Kidney (tissue), 14 donors: ENCODE results near the gene FOXE1. TPM values are rescaled to one million over a fixed set of nuclear protein-coding genes. Genes with fewer than 3 reads are reported as not detected.

Source experiments
- DNase-seq, 5 donors: peaks; one replicate each; pipeline ENCODE4 v3.0.0-alpha.2; 2013 to 2020
- FAIRE-seq: peaks from 2 replicates; lab custom pipeline; 2012; peaks lifted over from hg19 to GRCh38; lab: Jason Lieb, UNC
- H3K27ac ChIP-seq, 2 donors: one replicate each; pipeline ENCODE4 v1.7.0; 2013; ENCODE audit warnings: low read depth in 2 of 2, low read length in 2 of 2, inconsistent platforms in 1 of 2
- H3K27me3 ChIP-seq: one replicate; pipeline ENCODE4 v1.7.1; 2013; ENCODE audit warnings: low read length, inconsistent platforms; ENCODE audit not compliant: control insufficient read depth, insufficient read depth
- H3K36me3 ChIP-seq, 3 donors: one replicate each; pipeline versions ENCODE4 v1.7.0 to v1.7.1; 2013; ENCODE audit warnings: low read length in 3 of 3, control low read depth in 1 of 3, inconsistent platforms in 1 of 3; ENCODE audit not compliant: insufficient read depth in 3 of 3, control insufficient read depth in 2 of 3
- H3K4me1 ChIP-seq, 3 donors: one replicate each; pipeline versions ENCODE4 v1.7.0 to v1.7.1; 2013; ENCODE audit warnings: low read length in 3 of 3, inconsistent platforms in 1 of 3, low read depth in 1 of 3; ENCODE audit not compliant: control insufficient read depth in 2 of 3, insufficient read depth in 2 of 3
- H3K4me3 ChIP-seq, 3 donors: one replicate each; pipeline versions ENCODE4 v1.7.0 to v1.8.1; 2013; ENCODE audit warnings: low read length in 3 of 3, control low read depth in 1 of 3, inconsistent platforms in 1 of 3
- H3K9ac ChIP-seq, 3 donors: one replicate each; pipeline versions ENCODE4 v1.7.0 to v1.7.1; 2013; ENCODE audit warnings: low read length in 3 of 3, control low read depth in 1 of 3, inconsistent platforms in 1 of 3
- H3K9me3 ChIP-seq, 3 donors: one replicate each; pipeline versions ENCODE4 v1.7.0 to v1.7.1; 2013; ENCODE audit warnings: low read length in 3 of 3, control low read depth in 1 of 3, inconsistent platforms in 1 of 3; ENCODE audit not compliant: control insufficient read depth in 2 of 3, insufficient read depth in 1 of 3
- intact Hi-C: fragments of 100-400 bp; cut with DNase I; formaldehyde crosslinking; loops from one replicate; pipeline ENCODE4 v1.11.1; 2022
- polyA plus RNA-seq: library from polyadenylated mRNA; stranded (reverse); fragments of 350-450 nt; fragmentation: Illumina TruSeq; extraction: RNeasy Lipid Tissue Mini Kit (QIAGEN cat#74804); gene quantifications from one replicate; pipeline ENCODE4 v1.2.3, GENCODE V29; 2014; ENCODE audit warnings: low read depth, low replicate concordance; ENCODE audit not compliant: insufficient read depth
- total RNA-seq: library from RNA; stranded (reverse); fragmentation: NEBNext Ultra II Directional; extraction: Animal tissue kit (Norgen Biotek cat#: 25700); gene quantifications from one replicate; pipeline ENCODE4 v1.2.1, GENCODE V29; 2021
- TF ChIP-seq, protein P1 (sequence below): IDR thresholded peaks from 3 replicates; pipeline ENCODE4 v1.5.1; 2012; ENCODE audit warnings: mild to moderate bottlenecking, moderate library complexity, borderline replicate concordance; ENCODE audit not compliant: insufficient read depth; ENCODE audit errors: extremely low read depth
- donor health status: control.
- donor health status: control.
- donor health status: control.
- donor health status: control.
- donor health status: control.
- donor health status: DM: yes; HTN: yes; CAD: no.
- donor health status: Normal renal cell carcinoma (clear cell type).

The FOXE1 gene
- total and polyA plus RNA-seq, 2 donors from 2014 or later: 2.2 TPM; not detected in 1

DNA sequence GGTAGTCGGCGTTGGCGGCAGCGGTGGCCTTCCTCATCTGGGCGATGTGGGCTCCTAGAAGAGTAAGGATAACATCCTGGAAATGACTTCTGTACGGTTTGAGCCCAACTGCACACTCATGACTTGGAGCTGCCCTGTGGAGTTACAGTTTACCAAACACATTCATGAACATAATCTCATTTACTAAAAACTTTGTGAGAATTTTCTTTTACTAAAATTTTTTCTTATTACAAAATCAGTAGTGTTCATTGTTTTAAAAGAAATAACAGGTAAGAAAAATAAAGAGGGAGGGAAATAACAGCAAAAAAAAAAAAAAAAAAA, 5.3 kb downstream of the FOXE1 start:
- Histone ChIP-seq H3K4me1 (no peaks in the 10 kb centered on the region), H3K4me3 (no peak overlapping the region), H3K9ac (no peak overlapping the region), H3K9me3 (no peaks in the 10 kb centered on the region), H3K36me3 (no peaks in the 10 kb centered on the region), H3K27ac (no peak overlapping the region), H3K27me3 (peaks cover 58% of the 10 kb centered on the region)
- intact Hi-C loops: no loop called here
- TF ChIP-seq, protein P1, sequence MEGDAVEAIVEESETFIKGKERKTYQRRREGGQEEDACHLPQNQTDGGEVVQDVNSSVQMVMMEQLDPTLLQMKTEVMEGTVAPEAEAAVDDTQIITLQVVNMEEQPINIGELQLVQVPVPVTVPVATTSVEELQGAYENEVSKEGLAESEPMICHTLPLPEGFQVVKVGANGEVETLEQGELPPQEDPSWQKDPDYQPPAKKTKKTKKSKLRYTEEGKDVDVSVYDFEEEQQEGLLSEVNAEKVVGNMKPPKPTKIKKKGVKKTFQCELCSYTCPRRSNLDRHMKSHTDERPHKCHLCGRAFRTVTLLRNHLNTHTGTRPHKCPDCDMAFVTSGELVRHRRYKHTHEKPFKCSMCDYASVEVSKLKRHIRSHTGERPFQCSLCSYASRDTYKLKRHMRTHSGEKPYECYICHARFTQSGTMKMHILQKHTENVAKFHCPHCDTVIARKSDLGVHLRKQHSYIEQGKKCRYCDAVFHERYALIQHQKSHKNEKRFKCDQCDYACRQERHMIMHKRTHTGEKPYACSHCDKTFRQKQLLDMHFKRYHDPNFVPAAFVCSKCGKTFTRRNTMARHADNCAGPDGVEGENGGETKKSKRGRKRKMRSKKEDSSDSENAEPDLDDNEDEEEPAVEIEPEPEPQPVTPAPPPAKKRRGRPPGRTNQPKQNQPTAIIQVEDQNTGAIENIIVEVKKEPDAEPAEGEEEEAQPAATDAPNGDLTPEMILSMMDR: no peak
- DNase-seq (no peak), FAIRE-seq (no peak)

DNA sequence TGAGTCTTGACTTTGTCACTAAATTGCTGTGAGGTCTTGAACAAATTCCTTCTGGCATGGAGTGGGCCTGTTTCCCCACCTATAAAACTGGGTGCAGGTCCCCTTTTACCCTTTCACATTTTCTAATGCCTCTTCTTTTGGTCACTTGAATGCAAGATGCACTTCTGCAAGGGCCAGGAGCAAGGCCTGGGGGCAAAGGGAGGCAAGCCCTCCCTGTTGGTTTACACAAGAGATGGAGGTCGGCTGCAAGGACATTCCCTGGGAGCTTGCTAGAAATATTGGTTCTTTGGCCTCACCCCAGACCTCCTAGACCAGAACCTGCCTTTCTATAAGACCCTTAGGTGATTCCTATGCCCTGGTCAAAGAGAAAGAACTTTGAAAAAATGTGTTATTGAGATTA, 5.8 kb downstream of the FOXE1 start:
- Histone ChIP-seq H3K9ac (no peak overlapping the region), H3K36me3 (no peaks in the 10 kb centered on the region), H3K4me1 (no peaks in the 10 kb centered on the region), H3K4me3 (no peak overlapping the region), H3K27ac (no peak overlapping the region), H3K9me3 (no peaks in the 10 kb centered on the region), H3K27me3 (peaks cover 58% of the 10 kb centered on the region)
- FAIRE-seq (no peak), DNase-seq (no peak)
- TF ChIP-seq, protein P1: no peak
- intact Hi-C loops: no loop called here

DNA sequence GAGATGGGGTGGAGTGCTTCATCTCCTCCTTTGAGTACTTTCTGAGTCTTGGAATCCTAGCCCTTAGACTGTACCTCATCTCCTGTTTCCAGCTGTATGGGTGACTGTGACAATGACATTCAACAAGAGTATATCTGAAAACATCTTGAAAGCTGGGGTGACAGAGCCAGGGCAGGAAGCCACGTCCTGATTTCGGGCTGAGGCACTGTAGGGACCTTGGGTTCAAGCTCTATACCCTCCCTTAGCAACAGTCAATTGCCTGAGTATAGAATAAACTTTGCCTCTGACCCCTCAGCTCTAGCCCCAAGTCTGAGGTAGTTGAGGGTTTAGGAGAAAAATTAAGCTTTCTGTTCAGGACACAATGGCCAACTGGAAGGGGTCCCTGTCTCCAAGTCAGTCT, 6.3 kb downstream of the FOXE1 start:
- intact Hi-C loops: no loop called here

More for the DNA sequence above, 6.3 kb downstream of the FOXE1 start:
- Histone ChIP-seq H3K9ac (no peak overlapping the region), H3K27ac (no peak overlapping the region), H3K4me1 (no peaks in the 10 kb centered on the region), H3K36me3 (no peaks in the 10 kb centered on the region), H3K4me3 (no peak overlapping the region), H3K9me3 (no peaks in the 10 kb centered on the region), H3K27me3 (peaks cover 56% of the 10 kb centered on the region)
- FAIRE-seq: no peak
- TF ChIP-seq, protein P1: no peak
- DNase-seq: no peak
